Measurements from ENCODE around the gene SDHAF2.
"Not testable (repeated sequence)": the region's sequence is repeated elsewhere in the genome, so short reads cannot be mapped to it uniquely, and the experiment has no call there.

SDHAF2 gene

GRCh38 chr11:61425367-61426131 is 4.4 kb upstream of the SDHAF2 start:
- DNase-seq, result no peak

GRCh38 chr11:61429346-61429690 is 606 bp upstream of the SDHAF2 start:
- DNase-seq, result peak; percentile 48 to 67

GRCh38 chr11:61430839-61431238 is 915 bp downstream of the SDHAF2 start:
- not testable (repeated sequence) for DNase-seq

- DNase-seq, result no peak
Measured at GRCh38 chr11:61437496-61437895, 7.6 kb downstream of the SDHAF2 start.

- DNase-seq, result no peak
Measured at GRCh38 chr11:61439615-61440014, 9.7 kb downstream of the SDHAF2 start.

- DNase-seq, result no peak
Measured at GRCh38 chr11:61442616-61443015, 12.7 kb downstream of the SDHAF2 start.

- DNase-seq, result no peak
Measured at GRCh38 chr11:61445516-61445915, 15.6 kb downstream of the SDHAF2 start.

GRCh38 chr11:61446211-61446651 is 16.3 kb downstream of the SDHAF2 start:
- DNase-seq, result peak; percentile 62 to 75

- no peak for DNase-seq
Measured at GRCh38 chr11:61447601-61448551, 18.0 kb downstream of the SDHAF2 start.

GRCh38 chr11:61448552-61448927 is 18.6 kb downstream of the SDHAF2 start:
- no peak for DNase-seq

- no peak for DNase-seq
Measured at GRCh38 chr11:61452825-61453224, 22.9 kb downstream of the SDHAF2 start.

- no peak for DNase-seq
Measured at GRCh38 chr11:61453695-61454094, 23.8 kb downstream of the SDHAF2 start.

- DNase-seq, result no peak
Measured at GRCh38 chr11:61454520-61454919, 24.6 kb downstream of the SDHAF2 start.

GRCh38 chr11:61460474-61460881 is 30.6 kb downstream of the SDHAF2 start:
- no peak for DNase-seq

- DNase-seq, result no peak
Measured at GRCh38 chr11:61460986-61461385, 31.1 kb downstream of the SDHAF2 start.

GRCh38 chr11:61467602-61468001 is 37.7 kb downstream of the SDHAF2 start:
- DNase-seq, result not testable (repeated sequence)

- no peak for DNase-seq
Measured at GRCh38 chr11:61468002-61468401, 38.1 kb downstream of the SDHAF2 start.

GRCh38 chr11:61472282-61472681 is 42.4 kb downstream of the SDHAF2 start:
- no peak for DNase-seq

- DNase-seq, result no peak
Measured at GRCh38 chr11:61472868-61473267, 42.9 kb downstream of the SDHAF2 start.

GRCh38 chr11:61473370-61474012 is 43.6 kb downstream of the SDHAF2 start:
- no peak for DNase-seq

GRCh38 chr11:61474013-61474643 is 44.2 kb downstream of the SDHAF2 start:
- DNase-seq, result no peak

GRCh38 chr11:61475433-61475832 is 45.5 kb downstream of the SDHAF2 start:
- no peak for DNase-seq

- no peak for DNase-seq
Measured at GRCh38 chr11:61476371-61476770, 46.4 kb downstream of the SDHAF2 start.
